Naive B cell (primary cell): ENCODE data around the gene RAD50. TPM values are rescaled to one million over a fixed set of nuclear protein-coding genes. Genes with fewer than 3 reads are reported as not detected.
"Not testable (repeated sequence)": the region's sequence is repeated elsewhere in the genome, so short reads cannot be mapped to it uniquely, and the experiment has no call there.

Experiments
- ATAC-seq, 2 donors: fragments of 150-1000 bp; cut with Tn5 transposase; 2 replicates each; pipeline ENCODE4 v1.10.0; 2021; ENCODE audit warnings: low read depth in 2 of 2, mild to moderate bottlenecking in 2 of 2, moderate library complexity in 2 of 2
- DNase-seq: peaks from one replicate; pipeline ENCODE4 v3.0.0; 2022
- H3K27ac Mint-ChIP-seq, 6 donors: one replicate each; pipeline ENCODE4 v1.8.0; 2020 to 2022; ENCODE audit warnings: mild to moderate bottlenecking in 6 of 6, mixed read lengths in 6 of 6, moderate library complexity in 5 of 6, inconsistent platforms in 2 of 6
- H3K27me3 Mint-ChIP-seq, 3 donors: one replicate each; pipeline ENCODE4 v1.8.0; 2021 to 2022; ENCODE audit warnings: mixed read lengths in 3 of 3, mild to moderate bottlenecking in 1 of 3
- H3K36me3 Mint-ChIP-seq, 2 donors: one replicate each; pipeline ENCODE4 v1.8.0; 2020 to 2022; ENCODE audit warnings: mixed read lengths in 2 of 2, inconsistent platforms in 1 of 2, mild to moderate bottlenecking in 1 of 2
- H3K4me1 Mint-ChIP-seq, 3 donors: one replicate each; pipeline ENCODE4 v1.8.0; 2020 to 2022; ENCODE audit warnings: mixed read lengths in 3 of 3, inconsistent platforms in 1 of 3, mild to moderate bottlenecking in 1 of 3, moderate library complexity in 1 of 3
- H3K4me3 Mint-ChIP-seq, 8 donors: one replicate each; pipeline ENCODE4 v1.8.0; 2020 to 2022; ENCODE audit warnings: mild to moderate bottlenecking in 8 of 8, mixed read lengths in 8 of 8, moderate library complexity in 8 of 8, inconsistent platforms in 2 of 8
- H3K9me3 Mint-ChIP-seq, 7 donors: one replicate each; pipeline ENCODE4 v1.8.0; 2020 to 2022; ENCODE audit warnings: mixed read lengths in 7 of 7, mild to moderate bottlenecking in 5 of 7, inconsistent platforms in 2 of 7, moderate library complexity in 1 of 7
- polyA plus RNA-seq, 6 donors: library from polyadenylated mRNA; unstranded; fragments of 300-500 nt; fragmentation: Illumina TruSeq; gene quantifications; one replicate each; pipeline ENCODE4 v1.2.3, GENCODE V29; 2021; ENCODE audit warnings: low read depth in 6 of 6

Gene RAD50
- polyA plus RNA-seq, 6 donors from 2014 or later: 10.1 to 33.5 (median 19.9) TPM

DNA sequence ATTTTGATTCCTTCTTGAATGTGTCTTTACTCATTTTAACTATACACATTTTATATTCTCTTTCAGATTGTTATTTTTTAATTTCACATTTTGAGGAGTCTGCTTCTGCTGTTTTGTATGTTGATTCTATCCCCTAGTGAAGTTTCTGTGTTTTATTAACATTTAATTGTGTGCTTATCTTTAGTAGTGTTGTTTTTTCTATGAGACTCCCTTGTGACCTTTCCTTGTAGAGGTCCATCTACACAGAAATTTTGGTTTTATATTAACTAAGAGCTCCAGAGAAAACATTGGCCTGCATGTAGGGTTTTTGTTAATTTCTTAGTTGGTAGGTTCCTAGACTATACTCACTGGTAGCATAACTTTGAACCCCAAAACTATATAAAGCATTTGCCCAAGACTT lies 65.8 kb downstream of the RAD50 start:
- Mint-ChIP-seq H3K4me3 (no peak overlapping the region), H3K27me3 (no peaks in the 10 kb centered on the region), H3K36me3 (peaks cover 32 to 46% of the 10 kb centered on the region in 2 donors), H3K9me3 (no peaks in the 10 kb centered on the region), H3K4me1 (no peaks in the 10 kb centered on the region), H3K27ac (no peak overlapping the region)
- no peak for DNase-seq
- no peak for ATAC-seq

DNA sequence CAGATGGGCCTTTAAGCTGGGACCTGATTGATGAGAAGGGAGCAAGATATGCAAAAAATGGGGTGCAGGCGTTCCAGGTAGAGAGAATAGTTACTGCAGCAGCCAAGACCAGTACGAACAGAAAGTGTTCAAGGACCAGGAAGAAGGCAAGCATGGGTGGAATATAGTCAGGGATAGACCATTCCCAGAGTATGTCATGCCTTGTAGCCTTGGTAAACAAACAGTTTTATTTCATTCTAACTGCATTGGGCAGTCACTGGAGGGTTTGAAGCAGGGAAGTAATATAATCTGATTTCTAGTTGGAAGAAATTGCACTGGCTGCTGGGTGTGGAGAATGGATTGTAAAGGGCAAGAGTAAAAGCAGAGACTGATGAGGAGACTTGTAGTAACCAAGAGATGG lies 70.7 kb downstream of the RAD50 start:
- no peak for ATAC-seq
- Mint-ChIP-seq H3K36me3 (peaks cover 3 to 33% of the 10 kb centered on the region in 2 donors), H3K27ac (no peak overlapping the region), H3K9me3 (no peaks in the 10 kb centered on the region), H3K4me1 (no peaks in the 10 kb centered on the region), H3K27me3 (no peaks in the 10 kb centered on the region), H3K4me3 (no peak overlapping the region)
- no peak for DNase-seq

DNA sequence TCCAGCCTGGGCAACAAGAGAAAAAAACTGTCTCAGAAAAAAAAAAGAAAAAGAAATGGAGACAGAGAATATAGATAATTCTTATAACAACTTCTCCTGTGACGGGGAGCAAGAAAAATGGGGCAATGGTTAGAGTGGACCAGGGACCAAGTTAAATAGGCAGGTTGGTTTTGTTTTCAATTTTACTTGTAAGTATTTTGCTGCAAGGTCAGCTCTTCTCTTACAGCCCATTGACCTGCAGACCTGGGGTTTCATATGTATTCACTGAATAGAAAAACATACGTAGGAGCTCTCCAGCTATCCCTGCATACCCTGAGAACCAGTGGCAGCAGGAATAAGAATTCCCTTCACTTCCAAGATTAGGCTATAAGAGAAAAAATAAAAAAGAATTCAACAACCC lies 72.0 kb downstream of the RAD50 start:
- ATAC-seq (no peak), DNase-seq (no peak)
- peak overlapping the region in 1 of 6 donors; percentile 58 for H3K27ac Mint-ChIP-seq
- no peaks in the 10 kb centered on the region for H3K9me3 Mint-ChIP-seq
- no peaks in the 10 kb centered on the region for H3K27me3 Mint-ChIP-seq
- no peak overlapping the region for H3K4me3 Mint-ChIP-seq
- peaks cover 0 to 19% of the 10 kb centered on the region in 2 donors for H3K36me3 Mint-ChIP-seq
- H3K4me1 Mint-ChIP-seq: no peaks in the 10 kb centered on the region

DNA sequence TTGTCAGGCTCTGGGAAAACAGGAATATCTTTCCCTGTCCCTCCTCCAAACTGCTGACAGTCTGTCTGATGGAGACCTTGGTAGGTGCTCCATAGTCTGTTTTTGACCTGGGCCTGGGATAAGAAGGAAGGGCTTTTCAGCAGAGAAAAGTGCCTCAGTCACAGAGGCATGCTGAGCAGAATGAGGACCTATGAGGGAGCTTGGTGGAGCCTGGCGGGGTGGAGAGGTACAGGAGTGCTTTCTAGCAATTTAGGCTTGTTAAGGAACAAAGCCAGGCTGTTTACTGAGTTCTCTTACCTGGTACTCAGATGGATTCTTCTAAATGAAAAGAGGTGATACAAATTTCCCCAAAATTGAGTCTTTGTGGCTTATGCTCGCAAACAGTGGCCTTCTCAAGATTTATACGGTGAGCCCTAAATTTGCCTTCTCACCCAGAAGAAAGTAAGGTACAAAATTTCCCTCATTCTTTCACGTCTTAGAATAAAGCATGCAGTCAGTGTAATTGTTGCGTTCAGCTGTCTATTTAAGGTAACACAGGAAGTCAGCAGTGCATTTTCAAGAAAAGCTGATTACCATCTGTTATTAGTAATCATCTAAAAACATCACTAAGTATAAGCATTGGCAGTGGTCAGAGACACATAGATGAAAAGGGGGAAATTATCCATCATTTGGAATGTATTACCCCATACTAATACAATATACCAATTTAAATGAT lies 72.6 kb downstream of the RAD50 start:
- no peak overlapping the region for H3K4me3 Mint-ChIP-seq
- H3K4me1 Mint-ChIP-seq: no peaks in the 10 kb centered on the region
- H3K27me3 Mint-ChIP-seq: no peaks in the 10 kb centered on the region
- DNase-seq: no peak
- H3K9me3 Mint-ChIP-seq: no peaks in the 10 kb centered on the region
- H3K36me3 Mint-ChIP-seq: peaks cover 0 to 19% of the 10 kb centered on the region in 2 donors
- H3K27ac Mint-ChIP-seq: peak overlapping the region in 1 of 6 donors; percentile 58
- no peak for ATAC-seq

DNA sequence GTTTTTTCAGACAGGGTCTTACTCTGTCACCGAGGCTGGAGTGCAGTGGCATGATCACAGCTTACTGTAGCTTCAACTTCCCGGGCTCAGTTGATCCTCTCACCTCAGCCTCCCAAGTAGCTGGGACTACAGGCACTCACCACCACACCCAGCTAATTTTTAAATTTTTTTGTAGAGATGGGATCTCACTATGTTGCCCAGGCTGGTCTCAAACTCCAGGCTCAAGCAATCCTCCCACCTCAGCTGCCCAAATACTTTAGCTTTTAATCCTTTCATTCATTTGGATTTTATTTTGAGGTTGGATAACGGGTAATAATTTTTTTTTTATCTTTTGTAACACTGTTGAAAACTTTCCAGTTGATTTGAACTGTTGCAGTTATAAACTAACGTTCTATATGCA lies 76.8 kb downstream of the RAD50 start:
- Mint-ChIP-seq H3K27ac (peak overlapping the region in 1 of 6 donors; percentile 33), H3K36me3 (peaks cover 9 to 13% of the 10 kb centered on the region in 2 donors)
- not testable (repeated sequence) for H3K4me1 Mint-ChIP-seq

DNA sequence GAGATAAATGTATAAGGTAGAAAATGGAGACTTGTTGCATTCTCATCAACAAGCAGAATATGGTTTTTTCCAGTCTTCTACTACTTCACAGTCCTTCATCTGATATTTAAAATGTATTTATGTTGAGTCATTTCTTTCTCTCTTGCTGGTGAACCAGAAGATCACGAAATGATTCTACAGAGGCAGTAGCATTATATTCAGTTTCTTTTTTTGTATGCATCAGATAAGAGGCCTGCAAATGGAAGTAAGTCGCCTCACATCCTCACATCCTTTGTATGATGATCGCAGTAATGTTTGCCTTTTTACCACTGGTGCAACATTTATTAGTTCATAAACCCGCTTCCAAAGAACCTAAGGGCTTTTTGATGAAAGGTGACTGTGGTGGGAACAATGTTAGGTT lies 79.1 kb downstream of the RAD50 start:
- Mint-ChIP-seq H3K27ac (no peak overlapping the region), H3K4me1 (no peaks in the 10 kb centered on the region), H3K36me3 (peaks cover 9 to 24% of the 10 kb centered on the region in 2 donors), H3K9me3 (no peaks in the 10 kb centered on the region), H3K27me3 (no peaks in the 10 kb centered on the region), H3K4me3 (no peak overlapping the region)
- ATAC-seq (no peak), DNase-seq (no peak)

More for the DNA sequence above, 76.8 kb downstream of the RAD50 start:
- H3K27me3 Mint-ChIP-seq, H3K9me3 Mint-ChIP-seq, ATAC-seq, DNase-seq, H3K4me3 Mint-ChIP-seq: not testable (repeated sequence)

DNA sequence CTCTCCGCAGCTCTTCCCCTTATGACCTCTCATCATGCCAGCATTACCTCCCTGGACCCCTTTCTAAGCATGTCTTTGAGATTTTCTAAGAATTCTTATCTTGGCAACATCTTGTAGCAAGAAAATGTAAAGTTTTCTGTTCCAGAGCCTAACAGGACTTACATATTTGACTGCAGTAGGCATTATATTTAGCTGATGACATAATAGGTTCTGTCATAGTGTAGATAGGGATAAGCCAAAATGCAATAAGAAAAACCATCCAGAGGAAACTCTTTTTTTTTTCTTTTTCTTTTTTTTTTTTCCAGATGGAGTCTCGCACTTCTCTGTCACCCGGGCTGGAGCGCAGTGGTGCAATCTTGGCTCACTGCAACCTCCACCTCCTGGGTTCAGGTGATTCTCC lies 80.5 kb downstream of the RAD50 start:
- Mint-ChIP-seq H3K27me3 (no peaks in the 10 kb centered on the region), H3K4me1 (no peaks in the 10 kb centered on the region), H3K4me3 (no peak overlapping the region)

DNA sequence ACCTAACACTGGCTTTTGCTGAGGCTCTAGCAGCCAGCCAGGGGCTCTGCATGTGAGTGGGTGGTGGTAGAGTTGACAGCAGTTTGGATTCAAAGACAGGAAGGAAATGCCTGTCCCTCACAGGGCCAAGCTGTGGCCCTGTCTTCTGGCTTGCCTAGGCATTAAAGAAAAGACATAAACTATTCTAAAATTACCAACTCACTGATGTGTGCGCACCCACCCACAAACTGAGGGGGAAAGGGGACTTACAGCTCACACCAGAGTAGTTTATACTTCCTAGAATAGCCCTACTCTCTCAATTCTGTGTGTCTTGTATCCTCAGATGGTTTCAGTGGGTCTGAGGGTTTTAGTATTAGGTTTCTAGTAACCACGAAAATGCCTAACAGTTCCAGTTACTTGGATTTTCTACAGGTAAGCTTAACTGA lies 82.9 kb downstream of the RAD50 start:
- H3K27ac Mint-ChIP-seq: no peak overlapping the region
- H3K27me3 Mint-ChIP-seq: no peaks in the 10 kb centered on the region
- no peak for DNase-seq
- H3K4me3 Mint-ChIP-seq: no peak overlapping the region
- ATAC-seq: no peak
- peaks cover 21 to 43% of the 10 kb centered on the region in 2 donors for H3K36me3 Mint-ChIP-seq
- H3K9me3 Mint-ChIP-seq: no peaks in the 10 kb centered on the region
- H3K4me1 Mint-ChIP-seq: no peaks in the 10 kb centered on the region

More for the DNA sequence above, 80.5 kb downstream of the RAD50 start:
- H3K27ac Mint-ChIP-seq: peak overlapping the region in 1 of 6 donors; percentile 26
- peaks cover 9 to 33% of the 10 kb centered on the region in 2 donors for H3K36me3 Mint-ChIP-seq
- DNase-seq: no peak
- no peak for ATAC-seq
- no peaks in the 10 kb centered on the region for H3K9me3 Mint-ChIP-seq

DNA sequence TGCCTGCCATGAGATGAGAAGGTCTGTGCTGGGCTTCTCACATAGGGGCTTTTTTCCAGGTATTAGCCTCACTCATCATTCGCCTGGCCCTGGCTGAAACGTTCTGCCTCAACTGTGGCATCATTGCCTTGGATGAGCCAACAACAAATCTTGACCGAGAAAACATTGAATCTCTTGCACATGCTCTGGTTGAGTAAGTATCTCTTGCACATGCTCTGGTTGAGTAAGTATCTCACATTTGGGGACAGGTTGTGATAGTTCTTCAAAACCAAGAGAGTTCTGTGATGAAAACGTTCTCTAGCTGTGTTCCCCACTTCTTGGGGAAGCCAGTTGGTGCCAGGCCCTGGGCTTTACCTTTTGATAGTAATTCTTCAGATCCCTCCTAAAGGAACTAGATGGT lies 83.8 kb downstream of the RAD50 start:
- no peaks in the 10 kb centered on the region for H3K9me3 Mint-ChIP-seq
- H3K27me3 Mint-ChIP-seq: no peaks in the 10 kb centered on the region
- H3K27ac Mint-ChIP-seq: no peak overlapping the region
- DNase-seq (no peak), ATAC-seq (no peak)
- H3K4me3 Mint-ChIP-seq: no peak overlapping the region
- peaks cover 30 to 43% of the 10 kb centered on the region in 2 donors for H3K36me3 Mint-ChIP-seq
- H3K4me1 Mint-ChIP-seq: peaks cover 0 to 6% (median 0%) of the 10 kb centered on the region in 3 donors

DNA sequence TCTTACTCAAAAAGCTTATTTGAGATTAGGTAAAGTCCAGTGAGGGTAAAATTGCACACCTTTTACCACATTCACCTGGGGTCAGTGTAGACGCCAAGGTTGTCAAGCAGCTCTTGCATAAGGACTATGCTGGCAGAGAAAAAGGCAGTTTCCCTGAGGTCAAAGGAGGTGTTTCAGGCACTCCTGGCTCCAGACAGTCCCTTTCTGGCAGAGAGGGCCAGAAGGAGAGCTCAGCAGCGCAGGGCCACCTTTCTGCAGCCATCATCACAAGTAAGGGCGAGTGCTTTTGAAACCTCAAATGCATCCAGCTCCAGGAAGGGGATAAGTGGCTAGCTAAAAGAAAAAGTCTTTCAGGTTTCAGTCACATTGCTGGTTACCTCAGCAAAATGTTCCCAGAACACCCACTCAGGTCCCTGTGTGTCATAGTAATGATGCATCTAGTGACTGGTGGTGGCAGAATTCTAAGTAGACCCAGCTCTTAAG lies 84.5 kb downstream of the RAD50 start:
- H3K27ac Mint-ChIP-seq: peak overlapping the region in 1 of 6 donors; percentile 83
- peaks cover 30 to 43% of the 10 kb centered on the region in 2 donors for H3K36me3 Mint-ChIP-seq
- ATAC-seq (no peak), DNase-seq (no peak)
- no peaks in the 10 kb centered on the region for H3K27me3 Mint-ChIP-seq
- no peak overlapping the region for H3K4me3 Mint-ChIP-seq
- peaks cover 0 to 6% (median 0%) of the 10 kb centered on the region in 3 donors for H3K4me1 Mint-ChIP-seq
- H3K9me3 Mint-ChIP-seq: peaks cover 0 to 3% (median 0%) of the 10 kb centered on the region in 7 donors

DNA sequence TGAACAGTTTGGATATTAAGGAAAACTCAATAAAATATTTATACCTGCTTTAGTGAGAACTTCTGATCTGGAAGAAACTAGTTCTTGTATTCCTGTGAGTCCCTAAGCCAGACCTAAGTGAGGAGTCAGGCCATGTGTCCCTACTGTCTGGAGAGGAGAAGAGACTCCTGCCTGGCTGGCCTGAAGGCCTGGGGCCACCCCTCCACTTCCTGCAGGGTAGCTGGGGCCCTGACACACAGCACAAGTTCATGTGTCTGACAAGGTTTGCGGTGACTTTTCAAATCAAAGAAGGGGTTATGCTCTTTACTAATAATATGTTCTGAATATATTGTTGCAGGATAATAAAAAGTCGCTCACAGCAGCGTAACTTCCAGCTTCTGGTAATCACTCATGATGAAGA lies 85.1 kb downstream of the RAD50 start:
- Mint-ChIP-seq H3K27ac (peak overlapping the region in 1 of 6 donors; percentile 33), H3K4me1 (peaks cover 0 to 6% (median 0%) of the 10 kb centered on the region in 3 donors), H3K36me3 (peaks cover 30 to 43% of the 10 kb centered on the region in 2 donors), H3K4me3 (no peak overlapping the region), H3K9me3 (peaks cover 0 to 4% (median 0%) of the 10 kb centered on the region in 7 donors), H3K27me3 (no peaks in the 10 kb centered on the region)
- ATAC-seq (no peak), DNase-seq (no peak)

DNA sequence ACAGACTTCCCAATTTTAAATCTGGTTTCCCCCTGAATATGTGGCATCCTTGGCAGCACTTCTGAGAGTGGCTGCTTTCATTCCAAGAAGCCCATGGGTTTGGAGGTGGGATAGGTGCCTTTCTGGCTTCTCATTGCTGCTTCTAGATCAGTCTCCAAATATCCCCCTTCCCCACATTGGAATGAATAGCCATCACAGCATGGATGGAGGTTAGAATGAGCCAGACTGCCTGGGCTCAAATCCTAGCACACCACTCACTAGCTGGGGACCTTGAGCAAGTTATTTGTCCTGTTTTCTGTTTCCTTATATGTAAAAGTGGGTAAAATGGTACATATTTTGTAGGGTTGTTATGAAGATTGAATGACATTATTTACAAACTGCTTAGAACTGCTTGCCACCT lies 87.4 kb downstream of the RAD50 start:
- Mint-ChIP-seq H3K9me3 (peaks cover 8 to 20% (median 16%) of the 10 kb centered on the region in 7 donors), H3K36me3 (peaks cover 34% of the 10 kb centered on the region in 2 donors), H3K4me1 (peaks cover 0 to 6% (median 0%) of the 10 kb centered on the region in 3 donors), H3K27me3 (no peaks in the 10 kb centered on the region), H3K4me3 (no peak overlapping the region), H3K27ac (peak overlapping the region in 2 of 6 donors; percentile 56 to 74)
- DNase-seq (no peak), ATAC-seq (no peak)

DNA sequence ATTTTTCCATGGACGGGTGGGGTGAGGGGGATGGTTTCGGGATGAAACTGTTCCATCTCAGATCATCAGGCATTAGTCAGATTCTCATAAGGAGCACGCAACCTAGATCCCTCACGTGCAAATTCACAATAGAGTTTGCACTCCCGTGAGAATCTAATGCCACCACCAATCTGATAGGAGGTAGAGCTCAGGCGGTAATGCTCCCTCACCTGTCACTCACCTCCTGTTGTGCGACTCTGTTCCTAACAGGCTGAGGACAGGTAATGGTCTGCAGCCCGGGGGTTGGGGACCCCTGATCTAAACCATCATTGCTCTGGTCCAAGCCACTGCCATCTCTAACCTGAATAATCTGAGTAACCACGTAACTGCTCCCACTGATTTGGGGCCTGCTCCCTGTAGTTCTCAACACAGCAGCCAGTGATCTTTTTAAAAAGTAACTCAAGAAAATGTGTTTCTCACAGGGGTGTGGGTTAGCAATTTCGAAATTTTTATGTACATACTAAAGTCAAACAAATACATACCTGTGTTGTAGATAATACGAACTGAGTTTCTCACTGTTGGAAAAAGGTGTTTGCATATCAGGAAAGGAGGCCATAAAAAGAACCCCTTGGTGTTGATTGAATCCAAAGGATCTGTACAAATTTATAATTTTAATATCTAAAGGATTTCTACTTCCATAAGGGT lies 89.9 kb downstream of the RAD50 start:
- Mint-ChIP-seq H3K4me3 (no peak overlapping the region), H3K27ac (no peak overlapping the region), H3K27me3 (peaks cover 0 to 5% (median 0%) of the 10 kb centered on the region in 3 donors), H3K36me3 (peaks cover 21 to 34% of the 10 kb centered on the region in 2 donors), H3K4me1 (peaks cover 0 to 6% (median 0%) of the 10 kb centered on the region in 3 donors), H3K9me3 (peaks cover 10 to 28% (median 18%) of the 10 kb centered on the region in 7 donors)
- ATAC-seq: no peak
- no peak for DNase-seq

DNA sequence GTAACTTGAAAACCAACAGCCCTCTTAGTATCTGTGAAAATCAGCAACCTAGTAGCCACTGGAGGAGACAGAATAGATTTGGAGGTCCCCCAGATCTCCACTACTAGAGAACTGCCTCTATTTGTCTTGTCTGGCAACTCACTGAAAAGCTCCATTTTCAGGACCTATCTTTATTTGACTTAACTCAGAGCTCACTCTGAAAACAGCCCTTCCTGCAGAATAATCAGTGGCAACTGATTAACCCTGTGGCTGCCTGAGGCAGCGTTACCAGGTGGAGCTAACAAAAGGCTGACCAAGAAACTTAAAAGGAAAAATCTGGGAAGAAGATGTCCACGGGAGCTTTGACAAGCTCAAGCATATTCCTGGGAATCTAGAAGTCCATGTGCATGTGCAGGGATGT lies 90.7 kb downstream of the RAD50 start:
- Mint-ChIP-seq H3K4me1 (peaks cover 0 to 6% (median 0%) of the 10 kb centered on the region in 3 donors), H3K36me3 (peaks cover 14 to 33% of the 10 kb centered on the region in 2 donors)

More for the DNA sequence above, 90.7 kb downstream of the RAD50 start:
- H3K27ac Mint-ChIP-seq: peak overlapping the region in 1 of 6 donors; percentile 65
- DNase-seq: no peak
- no peak for ATAC-seq
- H3K4me3 Mint-ChIP-seq: no peak overlapping the region
- peaks cover 10 to 28% (median 18%) of the 10 kb centered on the region in 7 donors for H3K9me3 Mint-ChIP-seq
- peaks cover 0 to 11% (median 0%) of the 10 kb centered on the region in 3 donors for H3K27me3 Mint-ChIP-seq
